Esophagus muscularis mucosa (tissue), 4 donors: ENCODE results near the gene FOXL2.

Experiments used
- CTCF ChIP-seq, 3 experiments: fragments of 200-600 bp in 2 of 3; fragments of 450-650 bp in 1 of 3; sonication (generic) in 2 of 3; IDR thresholded peaks; one replicate each; pipeline ENCODE4 v1.5.1; 2017 to 2019; ENCODE audit warnings: antibody characterized with exemption in 3 of 3, mild to moderate bottlenecking in 2 of 3, moderate library complexity in 1 of 3
- EP300 ChIP-seq: sonication (generic); formaldehyde crosslinking; IDR thresholded peaks from one replicate; pipeline ENCODE4 v1.6.1; 2017; ENCODE audit warnings: antibody characterized with exemption
- POLR2A ChIP-seq: fragments of 450-650 bp; IDR thresholded peaks from one replicate; pipeline ENCODE4 v1.6.1; 2017; ENCODE audit warnings: antibody characterized with exemption, moderate library complexity, mild to moderate bottlenecking, low read depth
- POLR2AphosphoS5 ChIP-seq, 2 donors: sonication (generic); formaldehyde crosslinking; IDR thresholded peaks; one replicate each; pipeline ENCODE4 v1.6.1; 2017; ENCODE audit warnings: antibody characterized with exemption in 2 of 2

DNA sequence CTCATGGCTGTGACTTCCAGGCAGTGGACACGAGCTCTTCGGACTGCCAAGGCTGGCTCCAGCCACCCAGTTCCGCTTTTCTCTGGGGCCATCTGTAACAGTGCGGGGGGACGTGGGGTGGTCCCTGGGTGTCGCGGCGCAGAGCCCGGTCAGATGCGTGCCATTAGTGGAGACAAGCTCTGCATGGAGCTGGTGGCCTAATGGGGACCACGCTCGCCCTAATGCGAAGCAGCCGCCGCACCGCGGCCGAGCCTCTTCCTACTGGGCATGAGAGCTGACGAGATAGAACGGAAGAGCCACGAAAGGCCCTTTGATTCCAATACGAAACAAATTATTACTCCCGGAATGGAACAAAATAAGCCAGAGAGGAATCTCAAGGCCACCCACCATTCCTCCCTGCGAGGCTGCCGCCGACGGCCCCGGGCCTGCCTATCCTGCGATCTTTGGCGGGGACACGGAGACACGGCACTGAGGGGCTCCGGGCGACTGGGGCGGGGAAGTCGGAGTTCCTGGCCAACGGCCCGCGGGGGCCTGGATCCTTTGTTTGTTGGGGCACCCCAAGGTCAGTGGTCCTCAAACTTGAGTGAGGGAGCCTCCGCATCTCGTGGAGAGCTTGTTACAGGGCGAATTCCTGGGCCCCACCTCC lies 18.1 kb downstream of the FOXL2 start:
- TF ChIP-seq POLR2A (no peak), CTCF (IDR thresholded peaks at IDR 0.05) (no peak), POLR2AphosphoS5 (IDR thresholded peaks at IDR 0.05) (no peak), EP300 (no peak)
